ENCODE data around the gene FOXJ3.
A peak's percentile ranks its signal among the peaks of the same experiment; 100 is the strongest.

Gene FOXJ3

GRCh38 chr1:42163536-42164503 lies 171.2 kb downstream of the FOXJ3 start:
- DNase-seq, result no peak

- no peak for DNase-seq
Measured at GRCh38 chr1:42163114-42163513, 171.9 kb downstream of the FOXJ3 start.

- no peak for DNase-seq
Measured at GRCh38 chr1:42162181-42162580, 172.9 kb downstream of the FOXJ3 start.

- DNase-seq, result no peak
Measured at GRCh38 chr1:42158189-42158588, 176.8 kb downstream of the FOXJ3 start.

- DNase-seq, result no peak
Measured at GRCh38 chr1:42157667-42158066, 177.4 kb downstream of the FOXJ3 start.

GRCh38 chr1:42155362-42155761 lies 179.7 kb downstream of the FOXJ3 start:
- DNase-seq, result no peak

GRCh38 chr1:42154685-42155084 lies 180.3 kb downstream of the FOXJ3 start:
- DNase-seq, result no peak

GRCh38 chr1:42153624-42154023 lies 181.4 kb downstream of the FOXJ3 start:
- DNase-seq, result no peak

GRCh38 chr1:42152907-42153600 lies 182.0 kb downstream of the FOXJ3 start, which contains the start of gene GUCA2B:
TSS of gene GUCA2B (plus strand) at chr1:42153410. CDS start at chr1:42153451, 41 bp downstream.
- no peak for DNase-seq

- no peak for DNase-seq
Measured at GRCh38 chr1:42152119-42152518, 182.9 kb downstream of the FOXJ3 start.

- no peak for DNase-seq
Measured at GRCh38 chr1:42150651-42151050, 184.4 kb downstream of the FOXJ3 start.

- no peak for DNase-seq
Measured at GRCh38 chr1:42148166-42148565, 186.9 kb downstream of the FOXJ3 start.

- peak in 1 of 2 donors; percentile 7 for DNase-seq
Measured at GRCh38 chr1:42146626-42147320, 188.3 kb downstream of the FOXJ3 start.

GRCh38 chr1:42145764-42146625 lies 189.0 kb downstream of the FOXJ3 start:
- no peak for DNase-seq

GRCh38 chr1:42145389-42145716 lies 189.7 kb downstream of the FOXJ3 start:
- DNase-seq, result no peak

GRCh38 chr1:42144711-42145388 lies 190.2 kb downstream of the FOXJ3 start:
- DNase-seq, result no peak

- DNase-seq, result no peak
Measured at GRCh38 chr1:42143896-42144710, 190.9 kb downstream of the FOXJ3 start.

- DNase-seq, result no peak
Measured at GRCh38 chr1:42142894-42143675, 191.9 kb downstream of the FOXJ3 start.

- DNase-seq, result no peak
Measured at GRCh38 chr1:42141978-42142377, 193.1 kb downstream of the FOXJ3 start.

GRCh38 chr1:42140191-42140590 lies 194.8 kb downstream of the FOXJ3 start:
- DNase-seq, result no peak
